NCI-H2029 (cell line): ENCODE measurements around the gene TMEM273.

Experiments
- DNase-seq: peaks from one replicate; lab custom pipeline; 2025; lab: John Stamatoyannopoulos, UW

TMEM273 gene

DNA sequence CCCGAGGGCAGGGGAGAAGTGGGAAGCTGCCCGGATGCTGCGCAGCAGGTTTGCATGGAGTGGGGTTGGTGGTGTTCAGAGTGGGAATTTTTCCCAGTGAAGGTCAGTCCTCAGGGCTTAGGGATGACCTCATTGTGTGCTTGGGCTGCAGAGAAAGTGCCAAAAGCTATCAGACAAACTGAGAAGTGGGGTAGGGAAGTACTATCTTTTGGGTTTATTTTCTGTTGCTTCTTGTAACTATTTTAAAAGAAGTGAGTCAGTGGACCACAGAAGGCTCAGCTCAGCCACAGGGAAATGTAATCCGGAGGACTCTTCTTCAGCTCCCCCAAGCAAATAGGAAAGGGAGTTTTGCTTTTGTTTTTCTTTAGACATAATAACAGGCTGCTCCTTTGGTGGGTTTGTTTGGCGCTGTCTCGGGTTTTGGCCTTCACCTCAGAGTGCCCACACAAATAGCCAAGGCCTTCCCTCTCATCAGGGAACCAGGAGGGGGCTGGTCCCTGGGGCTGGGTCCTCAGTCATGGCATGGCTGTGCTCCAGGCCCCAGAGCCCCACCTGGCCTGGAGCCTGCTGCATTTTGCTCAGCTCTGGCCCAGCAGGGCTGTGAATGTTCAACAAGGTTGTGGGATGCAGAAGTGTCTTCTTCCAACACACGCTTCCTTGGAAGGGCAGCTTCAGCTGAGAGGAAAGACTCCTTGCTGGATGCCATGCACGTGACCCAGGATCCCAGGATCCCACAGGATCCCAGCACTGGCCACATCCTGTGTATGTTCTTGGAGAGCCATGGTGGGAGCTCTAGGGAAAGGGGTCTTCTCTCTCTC lies 49.0 kb downstream of the TMEM273 start:
- DNase-seq: no peak

GRCh38 chr10:49138361-49138891 lies 49.8 kb downstream of the TMEM273 start:
- no peak for DNase-seq

- no peak for DNase-seq
These were observed 51.7 kb downstream of the TMEM273 start for GRCh38 chr10:49136525-49136924.

GRCh38 chr10:49135575-49136313 lies 52.4 kb downstream of the TMEM273 start:
- DNase-seq: no peak

DNA sequence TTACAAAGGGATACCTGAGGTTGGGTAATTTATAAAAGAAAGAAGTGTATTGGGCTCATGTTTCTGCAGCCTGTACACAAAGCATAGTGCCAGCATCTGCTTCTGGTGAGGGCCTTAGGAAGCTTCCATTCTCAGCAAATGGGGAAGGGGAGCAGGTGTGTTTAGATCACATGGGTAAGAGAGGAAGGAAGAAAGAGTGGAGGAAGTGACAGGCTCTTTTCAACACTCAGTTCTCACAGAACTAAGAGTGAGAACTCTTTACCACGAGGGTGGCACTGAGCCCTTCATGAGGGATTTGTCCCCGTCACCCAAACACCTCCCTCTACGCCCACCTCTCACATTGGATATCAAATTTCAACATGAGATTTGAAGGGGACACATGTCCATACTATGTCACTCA lies 53.9 kb downstream of the TMEM273 start:
- no peak for DNase-seq

GRCh38 chr10:49133706-49134248 lies 54.4 kb downstream of the TMEM273 start, which contains the start of gene FAM170B:
Gene FAM170B, minus strand, starts transcription at chr10:49134021. Its CDS starts 103 bp downstream, at chr10:49133918.
- DNase-seq: no peak

- no peak for DNase-seq
These were observed 55.8 kb downstream of the TMEM273 start for GRCh38 chr10:49132362-49132737.

DNA sequence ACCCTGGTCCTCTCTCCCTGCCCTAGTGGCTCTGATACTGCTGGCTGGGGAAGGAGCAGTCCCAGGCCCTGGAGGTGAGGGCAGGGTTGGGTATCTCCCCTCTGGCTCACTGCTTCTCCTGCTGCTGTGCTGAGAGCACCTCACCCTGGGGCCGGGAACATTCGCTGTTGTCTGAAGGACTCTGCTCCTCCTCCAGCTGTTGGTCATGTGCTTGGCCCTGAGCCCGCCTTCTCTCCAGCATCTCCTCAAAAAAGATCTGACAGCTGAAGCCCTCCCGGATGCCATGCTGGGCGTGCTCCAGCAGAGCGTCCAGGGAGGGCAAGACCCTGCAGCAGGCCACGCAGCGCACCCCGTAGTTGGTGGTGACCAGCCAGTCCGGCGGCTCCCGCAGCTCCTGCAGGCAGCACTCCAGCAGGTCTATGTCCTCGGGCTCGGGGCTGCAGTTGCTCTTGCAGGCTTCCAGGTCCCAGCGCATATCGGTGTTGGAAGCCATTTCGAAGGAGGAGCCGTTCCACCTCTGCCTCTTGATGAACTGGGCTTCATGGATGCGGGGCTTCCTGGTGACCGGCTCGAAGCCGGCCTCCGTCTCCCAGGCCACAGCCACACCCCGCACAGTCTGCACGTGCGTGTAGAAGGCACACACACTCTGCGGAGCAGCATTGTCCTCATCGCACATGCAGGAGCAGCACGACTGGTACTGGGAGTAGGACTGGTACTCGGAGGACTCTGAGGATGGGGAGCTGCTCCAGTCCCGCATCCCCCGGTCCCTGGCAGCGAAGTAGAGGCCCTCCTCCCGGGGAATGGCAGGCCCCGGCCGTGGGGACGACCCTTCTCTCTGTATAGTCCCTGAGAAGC lies 56.5 kb downstream of the TMEM273 start:
- no peak for DNase-seq

- DNase-seq: no peak
These were observed 58.8 kb downstream of the TMEM273 start for GRCh38 chr10:49129376-49129775.

DNA sequence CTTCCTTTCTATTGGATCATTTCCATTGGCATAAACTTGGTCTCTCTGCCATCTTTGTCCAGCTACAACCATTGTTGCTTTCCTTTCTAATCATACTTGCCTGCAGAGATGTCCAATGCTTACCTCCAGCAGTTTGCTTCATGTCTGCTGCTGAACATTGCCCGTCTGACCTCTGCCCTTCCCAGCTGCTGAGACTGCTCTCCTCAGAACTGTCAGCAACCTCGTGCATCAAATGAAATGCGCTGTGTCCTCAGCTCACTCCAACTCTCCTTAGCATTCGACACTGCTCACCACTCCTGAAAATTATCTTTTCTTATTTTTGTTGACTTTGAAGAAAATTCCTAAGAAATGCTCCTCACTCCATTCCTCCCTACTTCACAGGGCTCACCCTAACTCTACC lies 59.3 kb downstream of the TMEM273 start:
- DNase-seq: no peak

DNA sequence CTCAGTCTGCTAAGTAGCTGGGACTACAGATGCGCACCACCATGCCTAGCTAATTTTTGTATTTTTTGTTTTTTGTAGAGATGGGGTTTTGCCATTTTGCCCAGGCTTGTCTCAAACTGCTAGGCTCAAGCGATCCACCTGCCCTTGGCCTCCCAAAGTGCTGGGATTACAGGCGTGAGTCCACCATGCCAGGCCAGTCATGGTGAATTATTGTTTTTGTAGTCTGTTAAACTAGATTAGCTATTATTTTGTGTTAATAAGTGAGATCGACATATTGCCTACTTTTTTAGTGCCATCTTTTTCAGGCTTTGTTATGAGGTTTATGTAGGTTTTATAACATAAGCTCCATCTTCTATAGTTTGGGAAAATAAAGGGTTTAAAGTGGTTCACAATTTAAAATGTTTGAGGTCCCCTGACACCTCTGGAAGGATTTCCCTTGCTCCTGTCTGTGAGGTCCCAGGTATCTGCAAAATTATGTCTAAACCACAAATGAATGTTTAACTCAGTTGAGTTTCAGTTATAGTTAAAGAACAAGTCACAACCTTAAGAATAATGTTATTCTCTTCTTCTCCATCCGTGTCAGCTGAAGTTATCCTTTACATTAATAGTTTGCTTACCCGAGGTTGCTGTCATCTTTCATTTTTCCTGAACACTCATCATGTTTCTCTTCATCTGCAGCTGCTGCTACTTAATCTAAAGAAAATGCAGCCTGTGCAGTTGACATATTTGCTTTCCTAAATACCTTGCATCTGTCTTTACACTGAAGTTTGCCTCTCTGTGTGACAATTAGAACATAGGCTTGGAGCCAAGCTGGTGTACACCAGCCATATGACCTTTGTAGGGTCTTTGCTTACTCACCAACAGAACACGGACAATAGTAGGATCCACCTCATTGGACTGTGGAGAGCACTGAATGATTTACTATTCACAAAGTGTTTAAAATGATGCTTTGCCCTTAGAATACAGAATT lies 63.9 kb downstream of the TMEM273 start:
- no peak for DNase-seq

DNA sequence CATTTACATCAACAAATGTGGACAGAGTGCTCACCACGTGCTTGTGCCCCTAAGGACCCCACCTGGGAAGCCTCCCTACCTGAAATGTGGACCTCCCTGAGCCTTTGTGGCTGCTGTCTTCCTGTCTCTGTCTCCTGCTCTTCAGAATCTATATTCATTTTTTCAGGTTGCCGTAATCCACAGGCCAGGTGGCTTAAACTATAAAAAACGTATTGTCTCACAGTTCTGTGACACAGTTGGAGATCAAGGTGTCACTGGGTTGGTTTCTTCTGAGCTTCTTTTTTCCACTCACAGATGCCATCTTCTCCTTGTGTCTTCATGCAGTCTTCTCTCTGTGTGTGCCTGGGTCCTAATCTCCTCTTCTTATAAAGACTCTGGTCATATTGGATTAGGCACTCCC lies 67.3 kb downstream of the TMEM273 start:
- no peak for DNase-seq

DNA sequence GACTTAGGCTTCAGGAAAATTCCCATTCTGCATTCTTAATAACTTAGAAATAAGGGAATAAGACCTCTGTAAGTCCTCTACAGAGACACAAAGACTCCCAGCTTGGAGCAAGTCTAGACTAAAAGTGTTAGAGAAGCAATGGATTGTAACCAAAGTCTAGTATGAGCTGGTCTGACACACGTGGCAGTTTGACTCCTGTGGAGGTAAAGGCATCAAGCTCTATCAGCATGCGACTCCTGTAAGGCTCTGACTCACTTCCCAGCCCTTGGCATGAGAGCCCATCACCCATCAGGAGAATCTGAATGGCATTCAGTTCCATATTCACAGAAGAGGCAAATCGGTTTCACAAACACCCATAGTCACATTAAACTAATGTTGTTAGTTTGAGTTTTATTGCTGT lies 68.4 kb downstream of the TMEM273 start:
- no peak for DNase-seq

GRCh38 chr10:49118430-49119074 lies 69.6 kb downstream of the TMEM273 start:
- DNase-seq: no peak

DNA sequence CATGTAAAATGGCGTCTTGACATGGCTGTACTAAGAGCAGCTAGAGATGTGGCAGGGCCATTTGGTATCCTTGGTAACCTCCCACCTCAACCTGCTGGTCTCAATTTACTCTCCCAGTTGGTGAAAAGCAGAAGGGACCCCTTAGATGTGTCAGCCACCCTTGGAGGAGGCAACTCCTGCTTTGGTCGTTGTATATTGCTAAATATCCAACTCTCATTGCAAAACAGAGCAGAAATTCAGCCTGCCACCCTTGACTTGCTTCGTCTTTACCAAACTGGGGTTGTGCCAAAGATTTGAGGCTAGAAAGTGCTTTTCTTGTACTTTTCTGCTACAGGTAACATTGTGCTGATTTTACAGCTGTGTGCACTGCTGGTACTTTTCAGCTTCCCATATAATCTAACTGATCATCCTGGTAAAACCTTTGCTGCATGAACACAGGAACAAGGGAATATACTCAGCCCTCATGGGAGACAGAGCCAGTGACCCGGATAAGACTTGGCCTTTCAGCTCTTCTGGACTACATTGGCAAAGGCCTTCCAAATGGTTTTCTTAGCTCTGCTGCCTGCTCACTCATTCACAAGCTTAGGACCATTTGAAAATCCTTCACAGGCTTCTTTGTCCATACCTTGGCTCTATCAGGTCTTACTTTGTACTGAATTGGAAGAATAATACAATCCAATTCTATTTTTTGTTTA lies 70.7 kb downstream of the TMEM273 start:
- DNase-seq: no peak

- DNase-seq: no peak
These were observed 71.4 kb downstream of the TMEM273 start for GRCh38 chr10:49116509-49117375.

DNA sequence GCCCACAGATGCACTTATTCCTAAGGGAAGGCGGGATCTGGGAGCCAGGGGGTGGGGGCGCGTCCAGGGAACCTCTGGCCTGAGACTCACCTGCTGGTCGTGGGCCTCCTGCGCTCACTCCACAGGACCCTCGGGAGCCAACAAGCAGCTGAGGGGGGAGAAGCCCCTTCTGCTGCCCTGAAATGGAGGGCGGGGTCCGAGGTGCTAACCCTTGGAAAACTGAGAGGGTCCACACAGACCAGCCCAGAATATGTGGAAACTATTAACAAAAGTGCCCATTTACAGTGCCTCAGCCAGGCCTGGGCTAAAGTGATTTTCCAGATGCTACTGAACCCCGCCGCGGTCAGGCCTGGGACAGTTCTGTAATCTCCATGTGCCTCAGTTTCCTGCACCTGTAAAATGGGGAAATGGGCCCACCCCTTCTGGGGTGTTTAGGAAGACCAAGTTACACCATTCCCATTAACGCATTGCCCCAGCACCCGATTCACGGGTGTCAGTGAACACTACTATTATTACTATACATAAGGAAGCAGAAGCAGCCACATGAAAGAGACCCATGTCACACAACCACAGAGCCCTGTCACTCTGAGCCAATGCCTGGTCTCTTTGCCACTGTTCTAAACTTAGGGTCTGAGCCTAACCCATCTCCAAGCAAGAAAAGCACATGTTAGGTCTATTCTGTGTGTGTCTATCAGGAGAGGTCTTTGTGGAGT lies 72.2 kb downstream of the TMEM273 start:
- DNase-seq: no peak
